ENCODE data around the gene RIPOR3. TPM values are rescaled to one million over a fixed set of nuclear protein-coding genes. Genes with fewer than 3 reads are reported as not detected.

The RIPOR3 gene
- total and polyA plus RNA-seq, 4 donors = 4.3 to 9.9 (median 7.7) TPM

DNA sequence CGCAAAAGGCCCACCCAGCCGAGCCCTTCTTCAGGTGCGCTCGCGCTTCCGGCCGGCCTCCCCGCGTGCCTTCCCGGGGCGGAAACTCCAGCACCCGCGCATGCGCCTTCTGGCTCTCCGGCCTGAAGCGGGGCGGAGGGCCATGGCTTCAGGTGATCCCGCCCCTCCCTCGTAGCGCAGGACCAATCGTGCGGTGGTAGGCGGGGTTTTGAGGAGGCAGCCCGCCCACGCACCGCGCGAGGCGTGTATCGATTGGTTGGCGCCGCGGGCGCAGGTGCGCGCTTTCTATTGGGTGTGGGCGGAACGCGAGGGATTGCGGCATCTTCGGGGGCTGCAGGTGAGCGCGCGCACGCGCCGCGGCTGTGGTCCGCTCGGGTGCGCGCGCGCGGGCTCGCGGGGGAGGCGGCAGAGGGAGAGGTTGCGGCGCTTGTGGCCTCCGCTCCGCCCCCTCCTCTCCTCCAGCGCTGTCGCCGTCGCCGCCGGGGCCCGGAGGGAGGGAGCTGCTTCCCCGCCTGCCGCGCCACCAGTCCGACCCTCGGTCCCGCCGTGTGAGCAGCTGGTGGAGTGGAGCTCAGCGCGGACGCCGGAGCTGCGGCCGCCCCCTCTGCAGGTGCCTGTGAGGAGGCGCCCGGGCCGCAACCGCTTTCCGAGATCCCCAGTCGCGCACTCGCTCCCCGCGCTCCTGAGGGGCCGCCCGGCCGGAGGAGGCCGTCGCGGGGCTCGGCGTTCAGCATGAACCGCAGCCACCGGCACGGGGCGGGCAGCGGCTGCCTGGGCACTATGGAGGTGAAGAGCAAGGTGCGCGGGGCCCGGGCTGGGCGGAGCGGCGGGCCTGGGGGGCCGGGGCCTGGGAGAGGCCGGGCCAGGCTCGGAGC is 40.0 kb upstream of the RIPOR3 start, which contains the start of gene PARD6B:
Gene PARD6B (plus strand): TSS at position 526 of the 875 bp plus-strand sequence. CDS start 207 bp downstream, at position 733.
- Histone ChIP-seq H3K4me1 (ENCODE audit: control insufficient read depth in 5 of 5, insufficient read depth in 5 of 5, low read length in 5 of 5) (peaks cover 0 to 14% (median 4%) of the 10 kb centered on the region in 5 donors), H3K9ac (ENCODE audit: insufficient read depth in 1 of 2, low read length in 2 of 2) (peak within 1 kb of the TSS; percentile 55 to 59), H3K27me3 (ENCODE audit: control insufficient read depth in 3 of 3, insufficient read depth in 3 of 3, low read length in 2 of 3) (peaks cover 0 to 15% (median 7%) of the 10 kb centered on the region in 3 donors), H3K36me3 (ENCODE audit: control insufficient read depth in 4 of 4, insufficient read depth in 4 of 4, low read length in 4 of 4) (no peaks in the 10 kb centered on the region), H3K4me3 (peak within 1 kb of the TSS; percentile 90), H3K9me3 (ENCODE audit: control insufficient read depth in 4 of 4, insufficient read depth in 3 of 4, low read length in 3 of 4) (no peaks in the 10 kb centered on the region), H3K27ac (ENCODE audit: low read depth in 1 of 2, low read length in 1 of 2) (peak within 1 kb of the TSS; percentile 86 to 89)
- 0 to 1% methylated on average over 65 to 109 of the region's 114 CpGs for WGBS, 2 donors
- TF ChIP-seq, protein P1, sequence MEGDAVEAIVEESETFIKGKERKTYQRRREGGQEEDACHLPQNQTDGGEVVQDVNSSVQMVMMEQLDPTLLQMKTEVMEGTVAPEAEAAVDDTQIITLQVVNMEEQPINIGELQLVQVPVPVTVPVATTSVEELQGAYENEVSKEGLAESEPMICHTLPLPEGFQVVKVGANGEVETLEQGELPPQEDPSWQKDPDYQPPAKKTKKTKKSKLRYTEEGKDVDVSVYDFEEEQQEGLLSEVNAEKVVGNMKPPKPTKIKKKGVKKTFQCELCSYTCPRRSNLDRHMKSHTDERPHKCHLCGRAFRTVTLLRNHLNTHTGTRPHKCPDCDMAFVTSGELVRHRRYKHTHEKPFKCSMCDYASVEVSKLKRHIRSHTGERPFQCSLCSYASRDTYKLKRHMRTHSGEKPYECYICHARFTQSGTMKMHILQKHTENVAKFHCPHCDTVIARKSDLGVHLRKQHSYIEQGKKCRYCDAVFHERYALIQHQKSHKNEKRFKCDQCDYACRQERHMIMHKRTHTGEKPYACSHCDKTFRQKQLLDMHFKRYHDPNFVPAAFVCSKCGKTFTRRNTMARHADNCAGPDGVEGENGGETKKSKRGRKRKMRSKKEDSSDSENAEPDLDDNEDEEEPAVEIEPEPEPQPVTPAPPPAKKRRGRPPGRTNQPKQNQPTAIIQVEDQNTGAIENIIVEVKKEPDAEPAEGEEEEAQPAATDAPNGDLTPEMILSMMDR (IDR thresholded peaks at IDR 0.05; ENCODE audit: control extremely low read depth, extremely low read depth) = no peak
- peak; percentile 95 to 97 (median 97) for DNase-seq
- ATAC-seq (ENCODE audit: insufficient read depth, low FRiP score) = peak; percentile 95

DNA sequence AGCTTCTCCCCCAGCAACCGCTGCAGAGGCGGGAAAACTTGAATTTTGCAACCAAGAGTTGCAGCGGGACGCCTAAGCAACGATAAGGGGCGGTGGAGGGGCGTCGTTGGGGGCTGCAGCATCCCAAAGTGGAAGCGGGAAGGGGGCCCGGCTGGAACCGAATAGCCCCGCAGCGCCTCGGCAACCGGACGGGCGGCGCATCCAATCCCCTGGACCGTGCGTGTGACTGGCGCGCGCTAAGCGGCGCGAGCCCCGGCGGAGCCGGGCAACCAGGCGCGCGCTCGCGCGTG is 39.4 kb upstream of the RIPOR3 start:
- no peak for DNase-seq
- H3K36me3 ChIP-seq (ENCODE audit: control insufficient read depth in 4 of 4, insufficient read depth in 4 of 4, low read length in 4 of 4) = no peaks in the 10 kb centered on the region
- H3K9ac ChIP-seq (ENCODE audit: insufficient read depth in 1 of 2, low read length in 2 of 2) = peak overlapping the region in 1 of 2 donors; percentile 32
- peaks cover 0 to 15% (median 7%) of the 10 kb centered on the region in 3 donors for H3K27me3 ChIP-seq (ENCODE audit: control insufficient read depth in 3 of 3, insufficient read depth in 3 of 3, low read length in 2 of 3)
- ATAC-seq (ENCODE audit: insufficient read depth, low FRiP score) = no peak
- TF ChIP-seq, protein P1 (IDR thresholded peaks at IDR 0.05; ENCODE audit: control extremely low read depth, extremely low read depth) = no peak
- WGBS, 2 donors = 0 to 1% methylated on average over 29 to 35 of the region's 35 CpGs
- H3K9me3 ChIP-seq (ENCODE audit: control insufficient read depth in 4 of 4, insufficient read depth in 3 of 4, low read length in 3 of 4) = no peaks in the 10 kb centered on the region
- peak overlapping the region; percentile 68 to 86 for H3K27ac ChIP-seq (ENCODE audit: low read depth in 1 of 2, low read length in 1 of 2)
- peak overlapping the region; percentile 90 for H3K4me3 ChIP-seq
- H3K4me1 ChIP-seq (ENCODE audit: control insufficient read depth in 5 of 5, insufficient read depth in 5 of 5, low read length in 5 of 5) = peaks cover 0 to 14% (median 4%) of the 10 kb centered on the region in 5 donors

DNA sequence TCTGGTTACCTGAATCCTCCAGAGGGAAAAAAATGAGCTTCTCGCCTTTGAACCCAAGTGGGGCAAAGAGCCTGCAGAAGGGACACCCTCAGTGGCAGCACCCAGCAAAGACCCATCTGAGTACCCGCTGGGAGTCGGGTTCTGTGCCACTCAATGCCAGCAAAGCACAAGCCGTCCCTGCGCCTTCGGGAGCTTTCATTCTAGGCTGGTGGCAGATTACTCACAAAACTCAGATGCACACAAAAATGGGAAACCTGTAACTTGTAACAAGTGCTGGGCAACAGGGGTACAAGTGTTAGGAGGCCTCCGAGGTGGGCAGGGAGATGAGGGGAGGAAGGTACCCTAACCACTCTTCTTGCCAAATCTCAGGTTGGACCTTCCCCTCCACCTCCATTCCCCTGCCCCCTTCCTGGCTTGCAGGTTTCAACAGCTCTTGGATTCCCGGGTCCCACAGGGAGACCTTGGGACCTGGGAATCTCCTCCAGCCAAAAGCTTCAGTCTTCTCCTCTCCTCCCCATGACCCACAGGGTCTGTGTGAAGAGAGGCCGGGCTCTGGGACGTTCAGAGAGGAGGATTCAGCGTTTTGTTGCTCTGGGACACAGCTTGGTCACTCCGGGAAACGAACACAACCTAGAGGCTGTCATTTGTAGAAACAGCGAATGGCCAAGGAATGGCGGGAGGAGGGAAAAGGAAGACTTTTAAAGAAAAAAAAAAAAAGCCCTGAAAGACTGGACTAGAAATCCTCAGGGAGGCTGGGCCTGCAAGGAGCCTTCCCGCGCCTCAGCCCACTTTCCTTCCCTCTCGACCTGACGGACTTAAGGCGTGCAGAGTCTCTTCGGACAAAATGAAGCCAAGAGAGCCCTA is 38.8 kb upstream of the RIPOR3 start:
- 37 to 41% methylated on average over 21 of the region's 21 CpGs for WGBS, 2 donors
- Histone ChIP-seq H3K9me3 (ENCODE audit: control insufficient read depth in 4 of 4, insufficient read depth in 3 of 4, low read length in 3 of 4) (no peaks in the 10 kb centered on the region), H3K4me3 (peak overlapping the region; percentile 90), H3K27ac (ENCODE audit: low read depth in 1 of 2, low read length in 1 of 2) (peak overlapping the region; percentile 68 to 86), H3K27me3 (ENCODE audit: control insufficient read depth in 3 of 3, insufficient read depth in 3 of 3, low read length in 2 of 3) (peaks cover 0 to 15% (median 7%) of the 10 kb centered on the region in 3 donors), H3K4me1 (ENCODE audit: control insufficient read depth in 5 of 5, insufficient read depth in 5 of 5, low read length in 5 of 5) (peaks cover 3 to 14% (median 5%) of the 10 kb centered on the region in 5 donors), H3K36me3 (ENCODE audit: control insufficient read depth in 4 of 4, insufficient read depth in 4 of 4, low read length in 4 of 4) (no peaks in the 10 kb centered on the region), H3K9ac (ENCODE audit: insufficient read depth in 1 of 2, low read length in 2 of 2) (peak overlapping the region in 1 of 2 donors; percentile 32)
- peak; percentile 56 to 76 (median 59) for DNase-seq
- no peak for ATAC-seq (ENCODE audit: insufficient read depth, low FRiP score)
- TF ChIP-seq, protein P1 (IDR thresholded peaks at IDR 0.05; ENCODE audit: control extremely low read depth, extremely low read depth) = no peak

Data from lung (tissue), 12 donors.